HG02884 (cell line): Measurements from ENCODE around the gene NASP.

Source experiments
- ATAC-seq: cut with Tn5 transposase; IDR thresholded peaks from one replicate; pipeline ENCODE4 v1.9.1; 2021; ENCODE audit warnings: mild to moderate bottlenecking, moderate library complexity; ENCODE audit not compliant: unreplicated experiment

NASP gene

DNA sequence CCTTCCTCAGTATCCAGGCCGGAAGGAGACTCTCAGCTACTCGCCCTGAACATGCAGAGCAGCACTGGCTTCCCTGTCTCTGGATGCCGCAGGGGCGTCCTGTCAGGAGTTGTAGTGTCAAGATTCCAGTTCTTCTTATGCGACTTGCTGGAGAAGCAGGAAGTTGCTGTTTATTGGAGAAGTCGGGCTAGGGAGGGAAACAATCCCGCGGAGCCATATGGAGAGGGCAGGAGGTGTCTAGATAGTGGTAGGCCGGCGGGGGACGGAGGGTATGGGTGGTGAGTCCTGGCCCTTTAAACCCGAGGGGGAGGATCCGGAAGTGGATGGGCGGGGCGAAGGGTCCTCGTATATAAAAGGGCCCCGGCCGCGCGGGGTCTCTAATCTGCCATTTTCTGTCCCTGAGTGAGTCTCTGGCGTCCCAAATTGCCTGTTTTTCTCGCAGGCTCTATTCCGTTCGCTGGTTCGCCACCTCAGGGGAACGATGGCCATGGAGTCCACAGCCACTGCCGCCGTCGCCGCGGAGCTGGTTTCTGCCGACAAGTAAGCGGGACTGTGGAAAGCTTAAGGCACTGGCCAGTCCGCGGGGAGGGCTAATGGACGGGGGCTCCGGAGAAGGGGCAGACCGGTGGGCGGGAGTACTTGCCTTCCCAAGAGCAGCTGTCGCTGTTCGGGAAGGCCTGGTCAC lies at the start of gene NASP:
Gene NASP, plus strand, starts transcription at position 376 of the 685 bp plus-strand sequence. Its CDS starts 106 bp downstream, at position 482.
- ATAC-seq: peak; percentile 30

GRCh38 chr1:45535988-45536766 lies 47.7 kb upstream of the NASP start:
- no peak for ATAC-seq

- no peak for ATAC-seq
Measured at GRCh38 chr1:45536886-45537285, 47.0 kb upstream of the NASP start.

DNA sequence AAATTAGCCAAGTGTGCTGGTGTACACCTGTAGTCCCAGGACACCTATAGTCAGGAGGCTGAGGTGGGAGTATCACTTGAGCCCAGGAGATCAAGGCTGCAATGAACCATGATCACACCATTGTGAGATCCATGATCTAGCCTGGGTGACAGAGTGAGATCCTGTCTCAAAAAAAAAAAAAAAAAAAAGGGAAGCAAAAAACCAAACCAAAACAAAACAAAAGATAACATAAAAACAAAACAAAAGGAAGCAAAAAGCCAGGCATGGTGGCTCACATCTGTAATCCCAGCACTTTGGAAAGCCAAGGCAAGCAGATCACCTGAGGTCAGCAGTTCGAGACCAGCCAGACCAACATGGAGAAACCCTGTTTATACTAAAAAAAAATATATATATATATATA lies 42.6 kb upstream of the NASP start:
- no peak for ATAC-seq

DNA sequence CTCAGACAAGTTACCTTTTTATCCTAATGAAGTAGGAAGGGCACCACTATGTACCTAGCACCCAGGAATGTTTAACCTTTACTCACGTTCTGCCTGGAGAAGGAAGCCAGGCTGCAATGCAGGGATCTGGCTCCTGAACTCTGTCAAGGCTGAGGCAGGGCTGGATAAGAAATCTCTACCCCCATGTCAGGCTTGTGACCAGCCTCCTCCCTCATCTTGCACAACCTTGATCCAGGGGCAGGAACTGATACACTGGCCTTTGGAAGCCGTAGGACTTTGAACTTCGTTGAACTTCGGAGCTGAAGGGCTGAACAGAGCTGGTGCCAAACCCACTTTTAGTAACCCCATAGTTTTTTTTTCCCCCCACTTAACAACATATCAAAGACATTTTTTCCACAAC lies 41.2 kb upstream of the NASP start:
- no peak for ATAC-seq

- ATAC-seq: no peak
Measured at GRCh38 chr1:45543581-45544417, 40.0 kb upstream of the NASP start.

- ATAC-seq: no peak
Measured at GRCh38 chr1:45544530-45544929, 39.3 kb upstream of the NASP start.

DNA sequence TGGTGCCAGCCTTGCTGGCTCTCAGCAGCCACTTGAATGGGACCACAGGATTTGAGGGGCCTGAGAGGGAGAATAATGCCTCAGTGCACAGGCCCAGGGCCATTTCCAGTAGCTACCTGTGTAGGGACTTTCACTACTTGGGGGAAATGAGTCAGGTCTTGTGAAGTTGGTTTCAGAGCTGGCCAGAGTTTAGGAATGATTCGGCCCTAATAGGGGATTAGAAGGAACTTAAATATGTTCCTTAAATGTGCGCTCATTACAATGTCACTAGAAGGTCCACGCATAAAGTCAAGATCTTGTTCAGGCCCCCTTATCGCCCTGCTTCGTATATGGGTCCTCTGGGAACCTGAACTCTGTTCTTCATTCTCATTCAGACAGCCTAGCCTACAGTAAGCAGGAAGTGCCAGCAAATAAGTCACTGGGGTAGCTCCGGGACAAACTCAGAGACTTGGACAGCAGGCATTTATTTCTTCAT lies 38.8 kb upstream of the NASP start:
- ATAC-seq: peak; percentile 50

GRCh38 chr1:45545553-45546310 lies 38.1 kb upstream of the NASP start:
- no peak for ATAC-seq

DNA sequence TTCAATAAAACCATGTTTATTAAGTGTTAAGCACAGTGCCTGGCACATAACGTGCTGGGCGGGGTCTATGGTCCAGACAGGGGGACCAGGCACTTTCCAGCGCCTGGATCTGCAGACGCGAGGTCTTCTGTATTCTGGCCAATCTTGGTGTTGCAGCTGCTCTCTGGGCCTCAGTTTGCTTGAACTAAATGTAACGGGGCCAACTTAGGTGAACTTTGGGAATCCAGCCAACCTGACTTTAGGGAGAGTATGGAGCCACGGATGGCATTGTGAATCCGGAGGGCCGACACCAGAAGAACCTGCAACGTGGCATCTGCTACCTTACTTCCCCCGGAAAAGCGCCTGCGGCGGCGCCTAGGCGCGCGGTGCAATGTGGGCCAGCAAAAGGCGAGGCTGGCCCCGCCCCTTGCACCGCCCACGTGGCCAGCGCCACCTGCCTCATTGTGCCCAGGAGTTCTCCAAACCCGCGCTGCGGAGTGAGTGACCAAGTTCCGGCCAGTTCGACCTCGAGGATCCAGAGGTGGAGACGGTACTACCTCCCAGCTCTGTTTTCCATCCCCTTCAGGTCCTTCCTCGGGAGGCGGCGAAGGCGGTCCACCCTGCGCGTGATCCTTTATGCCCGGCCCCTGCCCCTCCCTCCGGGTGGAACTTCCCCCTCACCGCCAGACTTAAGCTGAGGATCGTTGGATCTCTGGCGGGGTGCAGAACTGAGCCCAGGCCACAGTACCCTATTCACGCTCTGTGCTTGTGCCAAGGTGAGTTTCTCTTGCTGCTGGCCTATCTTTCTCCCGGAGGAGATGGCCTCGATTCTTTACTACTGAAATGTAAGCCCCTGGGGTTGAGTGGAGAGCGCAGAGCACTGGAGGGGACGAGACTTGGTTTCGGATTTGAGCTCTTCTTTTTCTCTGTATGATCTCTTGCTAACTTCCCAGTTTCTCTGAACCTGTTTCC lies 33.2 kb upstream of the NASP start, which contains the start of gene AKR1A1:
Gene AKR1A1, plus strand, starts transcription at position 426 of the 951 bp plus-strand sequence. CDS start 10,969 bp downstream, outside the sequence.
- ATAC-seq: peak; percentile 76

- ATAC-seq: no peak
Measured at GRCh38 chr1:45551684-45552083, 32.2 kb upstream of the NASP start.

- no peak for ATAC-seq
Measured at GRCh38 chr1:45552331-45552730, 31.5 kb upstream of the NASP start.

DNA sequence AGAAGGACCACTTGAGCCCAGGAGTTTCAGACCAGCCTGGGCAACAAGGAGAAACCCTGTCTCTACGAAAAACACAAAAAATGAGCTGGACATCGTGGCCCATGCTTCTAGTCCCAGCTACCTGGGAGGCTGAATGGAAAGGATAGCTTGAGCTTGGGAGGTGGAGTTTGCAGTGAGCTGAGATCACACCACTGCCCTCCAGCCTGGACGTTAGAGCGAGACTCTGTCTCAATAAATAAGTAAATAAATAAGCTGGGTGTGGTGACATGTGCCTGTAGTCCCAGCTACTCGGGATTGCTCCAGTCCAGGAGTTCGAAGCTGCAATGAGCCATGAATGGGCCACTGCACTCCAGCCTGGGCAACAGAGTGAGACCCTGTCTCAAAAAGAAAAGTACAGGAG lies 29.6 kb upstream of the NASP start:
- ATAC-seq: no peak

DNA sequence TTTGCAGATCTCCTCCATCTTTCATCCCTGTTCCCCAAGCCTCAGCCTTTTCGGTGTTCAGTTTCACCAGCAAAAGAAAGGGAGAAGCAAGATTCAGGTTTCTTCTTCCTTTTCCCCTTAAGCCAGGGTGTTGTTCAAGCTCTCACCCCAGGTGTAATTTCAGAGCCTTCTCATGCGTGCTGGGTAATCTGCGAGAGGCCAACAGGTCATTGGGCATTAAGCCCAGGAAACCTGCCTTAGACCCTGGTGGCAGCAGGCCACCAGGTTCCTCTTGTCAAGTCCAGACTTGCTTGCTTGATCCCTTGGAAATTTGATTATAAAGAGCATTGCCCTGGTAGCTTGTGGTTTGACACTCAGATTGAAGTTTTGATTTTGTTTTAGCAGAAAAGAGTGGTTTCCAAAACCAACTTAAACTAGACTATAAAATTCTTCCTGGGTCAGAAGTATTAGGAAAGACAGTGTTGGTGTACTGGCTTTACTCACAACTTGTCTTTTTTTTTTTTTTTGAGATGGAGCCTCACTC lies 26.4 kb upstream of the NASP start:
- no peak for ATAC-seq

- ATAC-seq: no peak
Measured at GRCh38 chr1:45563843-45564242, 20.0 kb upstream of the NASP start.

DNA sequence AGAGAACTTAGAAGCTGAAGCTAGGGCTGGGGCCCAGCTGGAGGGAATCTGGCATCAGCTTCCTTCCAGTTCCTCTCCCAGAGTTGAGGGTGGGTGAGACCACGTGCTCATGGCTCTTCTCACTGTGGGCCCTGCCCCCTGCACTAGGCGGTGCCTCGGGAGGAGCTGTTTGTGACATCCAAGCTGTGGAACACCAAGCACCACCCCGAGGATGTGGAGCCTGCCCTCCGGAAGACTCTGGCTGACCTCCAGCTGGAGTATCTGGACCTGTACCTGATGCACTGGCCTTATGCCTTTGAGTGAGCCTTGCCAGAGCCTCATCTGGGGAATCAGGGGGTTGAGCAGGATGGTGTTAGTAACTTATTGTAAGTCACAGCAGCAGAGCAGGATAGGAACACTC lies 17.1 kb upstream of the NASP start:
- no peak for ATAC-seq

DNA sequence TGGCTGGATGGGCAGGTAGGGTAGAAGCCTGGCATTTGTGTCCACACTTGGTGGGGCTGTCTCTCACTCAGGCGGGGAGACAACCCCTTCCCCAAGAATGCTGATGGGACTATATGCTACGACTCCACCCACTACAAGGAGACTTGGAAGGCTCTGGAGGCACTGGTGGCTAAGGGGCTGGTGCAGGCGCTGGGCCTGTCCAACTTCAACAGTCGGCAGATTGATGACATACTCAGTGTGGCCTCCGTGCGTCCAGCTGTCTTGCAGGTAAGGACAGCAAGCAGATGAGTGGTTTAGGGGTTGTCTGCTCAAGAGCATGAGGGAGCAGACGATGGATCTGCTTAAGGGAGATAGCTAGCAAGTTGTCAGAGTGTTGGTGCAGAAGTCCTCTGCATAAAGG lies 15.9 kb upstream of the NASP start:
- ATAC-seq: no peak

- no peak for ATAC-seq
Measured at GRCh38 chr1:45568421-45568820, 15.4 kb upstream of the NASP start.

DNA sequence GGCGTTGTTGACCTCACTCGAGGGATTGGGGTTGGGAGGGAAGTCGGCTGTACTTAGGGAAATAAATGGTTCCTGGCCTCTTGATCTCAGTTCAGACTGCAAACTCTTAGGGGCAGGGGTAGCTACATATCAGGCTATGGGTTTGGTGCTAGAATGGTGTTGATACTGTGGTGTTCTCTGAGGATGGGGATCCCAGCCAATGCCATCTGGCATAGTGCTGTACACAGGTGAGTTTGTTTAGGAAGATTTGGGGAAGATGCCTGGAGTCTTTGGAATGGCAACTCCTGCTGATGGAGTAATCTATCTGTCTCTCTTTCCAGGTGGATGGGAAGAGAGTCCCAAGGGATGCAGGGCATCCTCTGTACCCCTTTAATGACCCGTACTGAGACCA lies 14.3 kb upstream of the NASP start:
- ATAC-seq: no peak
